ENCODE results near the gene GGT5. TPM values are rescaled to one million over a fixed set of nuclear protein-coding genes. Genes with fewer than 3 reads are reported as not detected.
A peak's percentile ranks its signal among the peaks of the same experiment; 100 is the strongest.

Gene GGT5
- total and polyA plus RNA-seq, 2 of the 13 experiments (the other 11 are each of a cell fraction or from before 2014, with no cell fraction given) = 0.69 to 3.1 TPM

- TF ChIP-seq NBN (conservative IDR thresholded peaks at IDR 0.05) = no peak
- TF ChIP-seq ZNF326 (CRISPR knock-in tag; IDR thresholded peaks at IDR 0.05; ENCODE audit: borderline replicate concordance) = no peak
- no peak for TF ChIP-seq ZBTB25 (CRISPR knock-in tag; IDR thresholded peaks at IDR 0.05)
- no peak for TF ChIP-seq ZNF282 (IDR thresholded peaks at IDR 0.05; ENCODE audit: partially characterized antibody)
- TF ChIP-seq HOXA3 (CRISPR knock-in tag; IDR thresholded peaks at IDR 0.05) = no peak; the same call in 1 of the 2 replicates
- peak; percentile 53; the same call in 1 of the 2 replicates for TF ChIP-seq NFKB2 (CRISPR knock-in tag; IDR thresholded peaks at IDR 0.05; ENCODE audit: borderline replicate concordance)
- no peak for TF ChIP-seq FOXJ3 (CRISPR knock-in tag; IDR thresholded peaks at IDR 0.05; ENCODE audit: borderline replicate concordance)
- no peak for TF ChIP-seq HHEX (CRISPR knock-in tag; IDR thresholded peaks at IDR 0.05)
- no peak for TF ChIP-seq MZF1 (CRISPR knock-in tag; IDR thresholded peaks at IDR 0.05; ENCODE audit: borderline replicate concordance)
- no peak for TF ChIP-seq ZZZ3 (CRISPR knock-in tag; IDR thresholded peaks at IDR 0.05; ENCODE audit: borderline replicate concordance)
- TF ChIP-seq ZFP41 (CRISPR knock-in tag; IDR thresholded peaks at IDR 0.05; ENCODE audit: borderline replicate concordance) = no peak
- TF ChIP-seq TOPORS (CRISPR knock-in tag; IDR thresholded peaks at IDR 0.05) = no peak
- TF ChIP-seq HNRNPK (IDR thresholded peaks at IDR 0.05; ENCODE audit: low read depth, low read length, poor library complexity, severe bottlenecking) = no peak
- TF ChIP-seq ZNF841 (CRISPR knock-in tag; IDR thresholded peaks at IDR 0.05; ENCODE audit: borderline replicate concordance) = no peak
- no peak for TF ChIP-seq TBX3 (IDR thresholded peaks at IDR 0.05; ENCODE audit: borderline replicate concordance)
- TF ChIP-seq ZNF691 (CRISPR knock-in tag; IDR thresholded peaks at IDR 0.05; ENCODE audit: borderline replicate concordance, low read depth) = peak; percentile 76; the same call in 1 of the 2 replicates
- TF ChIP-seq ZNF839 (CRISPR knock-in tag; IDR thresholded peaks at IDR 0.05; ENCODE audit: borderline replicate concordance) = no peak
- TF ChIP-seq ZNF496 (CRISPR knock-in tag; IDR thresholded peaks at IDR 0.05; ENCODE audit: insufficient replicate concordance) = no peak
- no peak for TF ChIP-seq ZFAT (CRISPR knock-in tag; conservative IDR thresholded peaks at IDR 0.05)
- no peak for TF ChIP-seq SNRNP70 (IDR thresholded peaks at IDR 0.05; ENCODE audit: low read depth, low read length)
- TF ChIP-seq NFAT5 (CRISPR knock-in tag; IDR thresholded peaks at IDR 0.05) = no peak
- TF ChIP-seq MAZ (IDR thresholded peaks at IDR 0.05; ENCODE audit: borderline replicate concordance, low read depth, low read length) = 0 out of 2 replicates have a peak, but pooled peaks have one; percentile 48
- no peak for TF ChIP-seq MAZ (CRISPR knock-in tag; IDR thresholded peaks at IDR 0.05; ENCODE audit: low read depth)
These were observed 55.4 kb downstream of the GGT5 start (continued) for GRCh38 chr22:24189249-24190158.

Data from HepG2 (cell line).